ENCODE data around the gene DCAF6.

DCAF6 gene

GRCh38 chr1:168110896-168111545 is 174.5 kb downstream of the DCAF6 start:
- no peak for DNase-seq

GRCh38 chr1:168112673-168113305 is 176.3 kb downstream of the DCAF6 start:
- DNase-seq: peak; percentile 54

- peak; percentile 80 for DNase-seq
These were observed 178.4 kb downstream of the DCAF6 start for GRCh38 chr1:168114845-168115244.

GRCh38 chr1:168116327-168116799 is 179.9 kb downstream of the DCAF6 start:
- DNase-seq: no peak

GRCh38 chr1:168119750-168120149 is 183.3 kb downstream of the DCAF6 start:
- DNase-seq: no peak

- DNase-seq: no peak
These were observed 185.0 kb downstream of the DCAF6 start for GRCh38 chr1:168121401-168122011.

GRCh38 chr1:168125051-168125450 is 188.6 kb downstream of the DCAF6 start:
- DNase-seq: no peak
